Gastrocnemius medialis (tissue), 4 donors: ENCODE data around the gene PTAR1. TPM values are rescaled to one million over a fixed set of nuclear protein-coding genes. Genes with fewer than 3 reads are reported as not detected.
A peak's percentile ranks its signal among the peaks of the same experiment; 100 is the strongest.
"Not testable (repeated sequence)": the region's sequence is repeated elsewhere in the genome, so short reads cannot be mapped to it uniquely, and the experiment has no call there.

Experiments
- ATAC-seq, 2 donors: fragments of 150-250 bp; one replicate each; pipeline ENCODE4 v1.9.1; 2016
- DNase-seq, 2 donors: peaks; one replicate each; pipeline ENCODE4 v3.0.0-alpha.2; 2019
- H3K27ac ChIP-seq, 4 donors: fragments of 200-600 bp; sonication (generic); 1 replicate in 1 of 4; 2 replicates in 3 of 4; pipeline ENCODE4 v1.5.1; 2016 to 2018; ENCODE audit warnings: mild to moderate bottlenecking in 2 of 4, moderate library complexity in 1 of 4
- H3K27me3 ChIP-seq, 3 donors: fragments of 200-600 bp; sonication (generic) in 2 of 3; 1 replicate in 1 of 3; 2 replicates in 2 of 3; pipeline versions ENCODE4 v1.5.1 to v1.6.0; 2016 to 2019; ENCODE audit warnings: mild to moderate bottlenecking in 1 of 3, moderate library complexity in 1 of 3
- H3K36me3 ChIP-seq, 2 donors: fragments of 200-600 bp; sonication (generic) in 1 of 2; one replicate each; pipeline ENCODE4 v1.5.1; 2017 to 2018
- H3K4me1 ChIP-seq, 2 donors: fragments of 200-600 bp; sonication (generic) in 1 of 2; one replicate each; pipeline ENCODE4 v1.5.1; 2016 to 2017; ENCODE audit warnings: mild to moderate bottlenecking in 2 of 2
- H3K4me3 ChIP-seq, 4 donors: fragments of 200-600 bp; sonication (generic) in 3 of 4; 1 replicate in 1 of 4; 2 replicates in 3 of 4; pipeline ENCODE4 v1.5.1; 2016 to 2019; ENCODE audit warnings: mild to moderate bottlenecking in 2 of 4
- H3K9me3 ChIP-seq, 3 donors: fragments of 200-600 bp; sonication (generic) in 2 of 3; 1 replicate in 1 of 3; 2 replicates in 2 of 3; pipeline ENCODE4 v1.5.1; 2016 to 2019
- CTCF ChIP-seq, 5 experiments: fragments of 450-650 bp in 3 of 5; fragments of 200-600 bp in 2 of 5; sonication (generic) in 2 of 5; IDR thresholded peaks in 4 of 5; conservative IDR thresholded peaks in 1 of 5; 1 replicate in 4 of 5; 2 replicates in 1 of 5; pipeline ENCODE4 v1.5.1; 2016 to 2019; ENCODE audit warnings: antibody characterized with exemption in 5 of 5, mild to moderate bottlenecking in 3 of 5, moderate library complexity in 3 of 5
- POLR2A ChIP-seq, 2 donors: fragments of 450-650 bp; IDR thresholded peaks; one replicate each; pipeline ENCODE4 v1.6.1; 2017; ENCODE audit warnings: antibody characterized with exemption in 2 of 2, mild to moderate bottlenecking in 2 of 2, moderate library complexity in 2 of 2
- in situ Hi-C, 4 donors: fragments of 200-750 bp; cut with MboI; loops; one replicate each; pipeline versions ENCODE4 v1.15.0 to v1.8.0; 2017; ENCODE audit warnings: low sequenced_read_pairs in 4 of 4
- intact Hi-C: fragments of 100-400 bp; cut with DNase I; formaldehyde crosslinking; loops from one replicate; pipeline ENCODE4 v1.15.1; 2023; ENCODE audit warnings: low total_unique reads
- total RNA-seq, 4 donors: library from RNA; depleted of rRNA; stranded (reverse); fragments of >200 nt; gene quantifications; one replicate each; pipeline versions ENCODE4 v1.1.0 to v1.2.3, GENCODE V29; 2016

Gene PTAR1
- total RNA-seq, 4 donors from 2014 or later: 26.5 to 52.4 (median 40.6) TPM

- no peaks in the 10 kb centered on the region for H3K36me3 ChIP-seq
- intact Hi-C loops (loop anchor here (10.0 kb wide), 1 partner anchor 593 kb away; the partner anchor contains the start of gene TJP2), in situ Hi-C loops (loop anchor here in 1 of 4 donors (25.0 kb wide), 1 partner anchor 494 kb away; the partner anchor contains the start of gene SMC5)
- no peaks in the 10 kb centered on the region for H3K27me3 ChIP-seq
- H3K4me1 ChIP-seq: no peaks in the 10 kb centered on the region
- H3K9me3 ChIP-seq: no peaks in the 10 kb centered on the region
- DNase-seq (no peak), ATAC-seq (no peak)
- no peak overlapping the region for H3K4me3 ChIP-seq
- no peak overlapping the region for H3K27ac ChIP-seq
- TF ChIP-seq POLR2A (IDR thresholded peaks at IDR 0.05) (no peak), CTCF (IDR thresholded peaks at IDR 0.05 in 4 of 5, conservative IDR thresholded peaks at IDR 0.05 in 1 of 5) (no peak)
Measured at GRCh38 chr9:69768101-69768500, 8.3 kb upstream of the PTAR1 start.

DNA sequence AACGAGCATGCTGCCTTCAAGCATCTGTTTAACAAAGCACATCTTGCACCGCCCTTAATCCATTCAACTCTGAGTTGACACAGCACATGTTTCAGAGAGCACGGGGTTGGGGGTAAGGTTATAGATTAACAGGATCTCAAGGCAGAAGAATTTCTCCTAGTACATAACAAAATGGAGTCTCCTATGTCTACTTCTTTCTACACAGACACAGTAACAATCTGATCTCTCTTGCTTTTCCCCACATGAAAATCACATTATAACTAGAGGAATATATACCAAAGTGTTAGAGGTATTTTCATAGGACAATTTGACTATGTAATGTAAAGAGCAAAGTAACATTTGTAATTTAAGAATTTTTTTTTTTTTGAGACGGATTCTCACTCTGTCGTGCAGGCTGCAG is 4.1 kb upstream of the PTAR1 start:
- H3K27ac ChIP-seq, H3K9me3 ChIP-seq, H3K4me1 ChIP-seq, ATAC-seq, H3K36me3 ChIP-seq, H3K27me3 ChIP-seq, DNase-seq, H3K4me3 ChIP-seq: not testable (repeated sequence)
- in situ Hi-C loops (loop anchor here in 1 of 4 donors (25.0 kb wide), 1 partner anchor 498 kb away; the partner anchor contains the start of gene SMC5), intact Hi-C loops (loop anchor here (10.0 kb wide), 1 partner anchor 589 kb away; the partner anchor contains the start of gene TJP2)

DNA sequence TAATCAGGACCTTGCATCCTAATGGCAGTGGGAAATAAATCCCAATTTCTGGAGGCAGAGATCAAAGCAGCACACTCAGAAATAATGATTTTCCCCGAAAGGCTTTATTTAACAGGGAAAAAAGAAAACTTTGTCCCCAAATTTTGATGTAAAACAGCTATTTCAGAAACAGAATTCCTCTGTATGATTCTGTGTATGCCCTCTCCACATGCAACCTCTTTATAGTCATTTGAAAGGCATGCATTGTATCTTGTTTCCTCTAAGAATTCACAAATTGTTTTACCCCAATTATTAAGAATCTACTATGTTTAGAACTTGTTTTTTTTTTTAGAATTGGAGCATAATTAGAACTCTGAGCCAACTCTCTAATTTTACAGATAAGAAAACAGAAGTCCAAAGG is 2.7 kb upstream of the PTAR1 start:
- H3K36me3 ChIP-seq: no peaks in the 10 kb centered on the region
- ATAC-seq (no peak), DNase-seq (no peak)
- in situ Hi-C loops: loop anchor here in 1 of 4 donors (25.0 kb wide), 1 partner anchor 500 kb away; the partner anchor contains the start of gene SMC5
- H3K4me3 ChIP-seq: no peak overlapping the region
- TF ChIP-seq CTCF (IDR thresholded peaks at IDR 0.05 in 4 of 5, conservative IDR thresholded peaks at IDR 0.05 in 1 of 5) (no peak), POLR2A (IDR thresholded peaks at IDR 0.05) (no peak)
- peaks cover 15 to 18% of the 10 kb centered on the region in 2 donors for H3K4me1 ChIP-seq
- no peaks in the 10 kb centered on the region for H3K27me3 ChIP-seq
- H3K27ac ChIP-seq: no peak overlapping the region
- H3K9me3 ChIP-seq: no peaks in the 10 kb centered on the region
- intact Hi-C loops: loop anchor here (10.0 kb wide), 1 partner anchor 588 kb away; the partner anchor contains the start of gene TJP2

GRCh38 chr9:69760278-69760610 is 433 bp upstream of the PTAR1 start:
- ATAC-seq (peak; percentile 1 to 12), DNase-seq (no peak)
- Histone ChIP-seq H3K27me3 (no peaks in the 10 kb centered on the region), H3K36me3 (no peaks in the 10 kb centered on the region), H3K9me3 (no peaks in the 10 kb centered on the region), H3K4me1 (peaks cover 30 to 35% of the 10 kb centered on the region in 2 donors), H3K27ac (peak overlapping the region; percentile 92 to 98 (median 94)), H3K4me3 (peak overlapping the region; percentile 75 to 87 (median 77))
- in situ Hi-C loops: loop anchor here in 1 of 4 donors (25.0 kb wide), 1 partner anchor 502 kb away; the partner anchor contains the start of gene SMC5
- intact Hi-C loops: loop anchor here (10.0 kb wide), 1 partner anchor 585 kb away; the partner anchor contains the start of gene TJP2
- no peak for TF ChIP-seq CTCF (IDR thresholded peaks at IDR 0.05 in 4 of 5, conservative IDR thresholded peaks at IDR 0.05 in 1 of 5)
- TF ChIP-seq POLR2A (IDR thresholded peaks at IDR 0.05): no peak

DNA sequence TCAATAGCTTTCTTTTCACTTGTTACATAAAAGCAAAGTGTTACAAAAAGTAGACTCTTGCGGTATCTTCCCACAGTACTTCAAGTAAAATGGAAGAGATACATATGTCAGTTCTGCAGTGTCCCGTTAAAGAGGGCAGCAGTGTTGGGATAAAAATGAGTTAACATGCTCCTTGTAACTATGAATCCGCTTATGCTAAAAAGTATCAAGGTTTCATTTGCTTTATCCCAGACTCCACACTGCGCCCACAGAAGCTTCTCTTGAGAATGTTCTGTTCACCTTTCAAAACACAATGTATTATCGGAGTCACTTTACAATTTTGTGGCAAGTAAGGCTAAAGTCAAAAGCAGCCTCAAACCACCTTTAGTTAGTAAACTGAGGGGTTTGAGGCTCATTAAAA is 790 bp downstream of the PTAR1 start:
- Histone ChIP-seq H3K27ac (peak overlapping the region; percentile 92 to 98 (median 94)), H3K36me3 (no peaks in the 10 kb centered on the region), H3K27me3 (no peaks in the 10 kb centered on the region), H3K9me3 (no peaks in the 10 kb centered on the region), H3K4me1 (peaks cover 31 to 41% of the 10 kb centered on the region in 2 donors), H3K4me3 (peak overlapping the region; percentile 75 to 87 (median 77))
- TF ChIP-seq POLR2A (IDR thresholded peaks at IDR 0.05) (no peak), CTCF (IDR thresholded peaks at IDR 0.05 in 4 of 5, conservative IDR thresholded peaks at IDR 0.05 in 1 of 5) (no peak)
- intact Hi-C loops: loop anchor here (1.0 to 10.0 kb wide), 4 partner anchors 86 to 846 kb away; no protein-coding TSS in a partner anchor
- ATAC-seq: peak; percentile 11 to 27
- in situ Hi-C loops: loop anchor here in 1 of 4 donors (25.0 kb wide), 1 partner anchor 503 kb away; the partner anchor contains the start of gene SMC5
- DNase-seq: no peak
